ENCODE data around the gene TPM1. TPM values are rescaled to one million over a fixed set of nuclear protein-coding genes. Genes with fewer than 3 reads are reported as not detected.

The TPM1 gene
- total RNA-seq, 1 donor from 2014 or later = 106 TPM

- Mint-ChIP-seq H3K36me3 (ENCODE audit: low read depth, unreplicated experiment) (no peaks in the 10 kb centered on the region), H3K4me3 (ENCODE audit: unreplicated experiment) (no peak overlapping the region), H3K9me3 (ENCODE audit: unreplicated experiment) (no peaks in the 10 kb centered on the region), H3K4me1 (ENCODE audit: unreplicated experiment) (no peaks in the 10 kb centered on the region), H3K27ac (ENCODE audit: unreplicated experiment) (no peak overlapping the region), H3K27me3 (ENCODE audit: unreplicated experiment) (no peaks in the 10 kb centered on the region)
- DNase-seq (ENCODE audit: low spot score) = no peak
- no peak for TF ChIP-seq CTCF (IDR thresholded peaks at IDR 0.05; ENCODE audit: unreplicated experiment)
Observed at GRCh38 chr15:63016234-63016633, 26.3 kb upstream of the TPM1 start.

DNA sequence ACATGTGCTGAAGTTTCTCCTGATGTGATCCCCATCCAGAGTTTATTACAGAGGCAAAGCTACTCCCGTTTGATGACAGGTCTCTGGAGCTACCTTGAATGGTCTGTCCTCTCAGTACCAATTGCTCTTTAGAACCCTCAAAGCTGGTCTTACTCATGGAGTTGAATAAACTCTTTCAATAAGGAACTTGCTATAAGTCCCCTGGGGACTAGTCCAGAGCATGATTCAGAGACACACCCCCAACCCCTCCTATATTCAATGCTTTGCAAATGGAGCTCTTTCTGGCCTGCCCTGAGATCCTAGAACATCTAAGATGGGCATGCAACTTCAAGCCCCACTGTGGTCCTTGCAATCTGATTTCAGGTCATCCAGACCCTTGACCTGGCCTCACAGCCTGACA lies 23.9 kb upstream of the TPM1 start:
- Mint-ChIP-seq H3K4me1 (ENCODE audit: unreplicated experiment) (no peaks in the 10 kb centered on the region), H3K9me3 (ENCODE audit: unreplicated experiment) (no peaks in the 10 kb centered on the region), H3K36me3 (ENCODE audit: low read depth, unreplicated experiment) (no peaks in the 10 kb centered on the region), H3K27me3 (ENCODE audit: unreplicated experiment) (no peaks in the 10 kb centered on the region), H3K27ac (ENCODE audit: unreplicated experiment) (no peak overlapping the region), H3K4me3 (ENCODE audit: unreplicated experiment) (no peak overlapping the region)
- no peak for TF ChIP-seq CTCF (IDR thresholded peaks at IDR 0.05; ENCODE audit: unreplicated experiment)
- DNase-seq (ENCODE audit: low spot score) = no peak

DNA sequence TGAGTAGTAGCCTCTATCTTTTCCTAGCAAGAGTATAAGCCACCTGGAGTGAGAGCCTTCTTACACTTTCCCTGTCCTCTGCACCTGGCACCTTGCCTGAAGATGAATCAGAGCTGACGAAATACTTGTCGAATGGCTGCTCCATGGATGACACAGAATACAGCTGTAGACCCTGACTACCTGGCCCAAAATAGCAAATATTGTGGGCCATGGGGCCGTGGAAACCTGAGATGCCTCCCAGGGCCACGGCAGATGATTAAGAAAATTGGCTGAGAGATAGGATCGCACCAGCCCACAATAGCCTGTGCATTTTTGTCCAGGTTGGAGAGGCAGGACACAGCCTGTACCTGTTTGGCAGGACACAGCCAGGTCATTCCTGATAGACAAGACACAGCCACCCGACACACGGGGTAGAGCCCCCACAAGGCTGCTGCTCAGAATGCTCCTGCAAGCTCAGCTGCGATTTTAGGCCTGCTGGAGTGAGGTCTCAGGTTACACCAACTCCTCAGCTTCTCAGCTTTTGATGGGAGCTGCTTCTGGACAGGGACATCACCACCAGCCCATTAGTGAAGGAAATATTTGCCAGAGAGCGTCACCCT lies 22.9 kb upstream of the TPM1 start:
- Mint-ChIP-seq H3K27me3 (ENCODE audit: unreplicated experiment) (no peaks in the 10 kb centered on the region), H3K4me3 (ENCODE audit: unreplicated experiment) (no peak overlapping the region), H3K27ac (ENCODE audit: unreplicated experiment) (no peak overlapping the region), H3K36me3 (ENCODE audit: low read depth, unreplicated experiment) (no peaks in the 10 kb centered on the region), H3K4me1 (ENCODE audit: unreplicated experiment) (no peaks in the 10 kb centered on the region), H3K9me3 (ENCODE audit: unreplicated experiment) (no peaks in the 10 kb centered on the region)
- no peak for DNase-seq (ENCODE audit: low spot score)
- no peak for TF ChIP-seq CTCF (IDR thresholded peaks at IDR 0.05; ENCODE audit: unreplicated experiment)

- DNase-seq (ENCODE audit: low spot score) = no peak
- no peaks in the 10 kb centered on the region for H3K27me3 Mint-ChIP-seq (ENCODE audit: unreplicated experiment)
- no peak overlapping the region for H3K4me3 Mint-ChIP-seq (ENCODE audit: unreplicated experiment)
- TF ChIP-seq CTCF (IDR thresholded peaks at IDR 0.05; ENCODE audit: unreplicated experiment) = no peak
- no peaks in the 10 kb centered on the region for H3K9me3 Mint-ChIP-seq (ENCODE audit: unreplicated experiment)
- no peak overlapping the region for H3K27ac Mint-ChIP-seq (ENCODE audit: unreplicated experiment)
- no peaks in the 10 kb centered on the region for H3K4me1 Mint-ChIP-seq (ENCODE audit: unreplicated experiment)
- no peaks in the 10 kb centered on the region for H3K36me3 Mint-ChIP-seq (ENCODE audit: low read depth, unreplicated experiment)
Observed at GRCh38 chr15:63020128-63020527, 22.4 kb upstream of the TPM1 start.

- no peaks in the 10 kb centered on the region for H3K36me3 Mint-ChIP-seq (ENCODE audit: low read depth, unreplicated experiment)
- no peaks in the 10 kb centered on the region for H3K9me3 Mint-ChIP-seq (ENCODE audit: unreplicated experiment)
- H3K4me3 Mint-ChIP-seq (ENCODE audit: unreplicated experiment) = no peak overlapping the region
- DNase-seq (ENCODE audit: low spot score) = no peak
- no peaks in the 10 kb centered on the region for H3K4me1 Mint-ChIP-seq (ENCODE audit: unreplicated experiment)
- no peak for TF ChIP-seq CTCF (IDR thresholded peaks at IDR 0.05; ENCODE audit: unreplicated experiment)
- H3K27me3 Mint-ChIP-seq (ENCODE audit: unreplicated experiment) = no peaks in the 10 kb centered on the region
- H3K27ac Mint-ChIP-seq (ENCODE audit: unreplicated experiment) = no peak overlapping the region
Observed at GRCh38 chr15:63020759-63021430, 21.7 kb upstream of the TPM1 start.

Measured in endothelial cell (in vitro differentiated cells).